Measurements from ENCODE around the gene METTL21C.

DNA sequence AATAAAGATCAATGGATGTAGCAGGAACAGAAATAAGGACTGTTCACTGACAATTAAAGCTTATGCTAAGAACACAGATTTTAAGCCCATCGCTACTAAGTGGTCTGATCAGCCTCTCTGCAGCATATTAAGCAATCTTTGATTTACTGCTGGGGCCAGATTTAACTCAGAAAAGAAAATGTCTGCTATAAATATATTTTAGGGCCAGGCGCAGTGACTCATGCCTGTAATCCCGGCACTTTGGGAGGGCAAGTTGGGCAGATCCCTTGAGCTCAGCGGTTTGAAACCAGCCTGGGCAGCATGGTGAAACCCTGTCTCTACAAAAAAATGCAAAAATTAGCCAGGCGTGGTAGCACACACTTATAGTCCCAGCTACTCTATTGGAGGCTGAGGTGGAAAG lies 43.0 kb downstream of the METTL21C start:
- TF ChIP-seq, protein P1, sequence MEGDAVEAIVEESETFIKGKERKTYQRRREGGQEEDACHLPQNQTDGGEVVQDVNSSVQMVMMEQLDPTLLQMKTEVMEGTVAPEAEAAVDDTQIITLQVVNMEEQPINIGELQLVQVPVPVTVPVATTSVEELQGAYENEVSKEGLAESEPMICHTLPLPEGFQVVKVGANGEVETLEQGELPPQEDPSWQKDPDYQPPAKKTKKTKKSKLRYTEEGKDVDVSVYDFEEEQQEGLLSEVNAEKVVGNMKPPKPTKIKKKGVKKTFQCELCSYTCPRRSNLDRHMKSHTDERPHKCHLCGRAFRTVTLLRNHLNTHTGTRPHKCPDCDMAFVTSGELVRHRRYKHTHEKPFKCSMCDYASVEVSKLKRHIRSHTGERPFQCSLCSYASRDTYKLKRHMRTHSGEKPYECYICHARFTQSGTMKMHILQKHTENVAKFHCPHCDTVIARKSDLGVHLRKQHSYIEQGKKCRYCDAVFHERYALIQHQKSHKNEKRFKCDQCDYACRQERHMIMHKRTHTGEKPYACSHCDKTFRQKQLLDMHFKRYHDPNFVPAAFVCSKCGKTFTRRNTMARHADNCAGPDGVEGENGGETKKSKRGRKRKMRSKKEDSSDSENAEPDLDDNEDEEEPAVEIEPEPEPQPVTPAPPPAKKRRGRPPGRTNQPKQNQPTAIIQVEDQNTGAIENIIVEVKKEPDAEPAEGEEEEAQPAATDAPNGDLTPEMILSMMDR (conservative IDR thresholded peaks at IDR 0.05; ENCODE audit: low read depth, low read length): no peak
- TF ChIP-seq EZH2 (IDR thresholded peaks at IDR 0.05; ENCODE audit: borderline replicate concordance, low read depth, low read length, poor library complexity, severe bottlenecking): no peak
